T-cell (primary cell): ENCODE measurements around the gene TENM4. TPM values are rescaled to one million over a fixed set of nuclear protein-coding genes. Genes with fewer than 3 reads are reported as not detected.

ENCODE experiments used
- ATAC-seq, 4 experiments: fragments of 200-7000 bp in 3 of 4; fragments of 150-1000 bp in 1 of 4; cut with Tn5 transposase; replicated peaks in 1 of 4; 1 replicate in 3 of 4; 2 replicates in 1 of 4; pipeline ENCODE4 v1.10.0; 2021; ENCODE audit warnings: moderate library complexity in 3 of 4, mild to moderate bottlenecking in 2 of 4, moderate number of reproducible peaks in 1 of 4
- CTCF ChIA-PET, 2 donors: fragments of 300-600 bp; sonication (Branson Sonifier 250); formaldehyde crosslinking; loops; one replicate each; lab custom pipeline; 2022; ENCODE audit warnings: antibody characterized with exemption in 2 of 2; lab: Charles Lee
- POLR2A ChIA-PET, 2 donors: fragments of 300-600 bp; sonication (Branson Sonifier 250); formaldehyde crosslinking; loops; one replicate each; lab custom pipeline; 2022; ENCODE audit warnings: antibody characterized with exemption in 2 of 2; lab: Charles Lee
- DNase-seq, 35 experiments: peaks; one replicate each; pipeline versions ENCODE4 v3.0.0 to v3.0.0-alpha.2; 2013 to 2023
- H3K27ac ChIP-seq: one replicate; pipeline ENCODE4 v1.5.1; 2013; ENCODE audit warnings: low read length
- H3K27me3 ChIP-seq, 2 experiments: replicated peaks in 1 of 2; 1 replicate in 1 of 2; 2 replicates in 1 of 2; pipeline versions ENCODE4 v1.6.1 to v1.7.0; 2013; ENCODE audit warnings: low read length in 1 of 2, mixed read lengths in 1 of 2; ENCODE audit not compliant: control insufficient read depth in 2 of 2, insufficient read depth in 2 of 2; ENCODE audit errors: extremely low read depth in 1 of 2
- H3K36me3 ChIP-seq, 2 donors: 1 replicate in 1 of 2; 2 replicates in 1 of 2; pipeline versions ENCODE4 v1.6.1 to v1.7.0; 2013; ENCODE audit warnings: low read length in 1 of 2; ENCODE audit not compliant: control insufficient read depth in 2 of 2, insufficient read depth in 1 of 2; ENCODE audit errors: extremely low read depth in 1 of 2
- H3K4me1 ChIP-seq, 2 experiments: 1 replicate in 1 of 2; 2 replicates in 1 of 2; pipeline versions ENCODE4 v1.6.1 to v1.7.0; 2013; ENCODE audit warnings: low read length in 2 of 2, mixed read lengths in 1 of 2; ENCODE audit not compliant: insufficient read depth in 2 of 2, control insufficient read depth in 1 of 2; ENCODE audit errors: extremely low read depth in 1 of 2
- H3K4me3 ChIP-seq, 2 donors: 1 replicate in 1 of 2; 2 replicates in 1 of 2; pipeline versions ENCODE4 v1.5.1 to v1.7.0; 2013; ENCODE audit warnings: mild to moderate bottlenecking in 2 of 2, low read length in 1 of 2, moderate library complexity in 1 of 2; ENCODE audit not compliant: control insufficient read depth in 1 of 2; ENCODE audit errors: extremely low read depth in 1 of 2
- H3K9me3 ChIP-seq: 2 replicates; pipeline ENCODE4 v1.7.0; 2013
- H3K27ac Mint-ChIP-seq, 2 donors: one replicate each; pipeline ENCODE4 v1.8.0; 2020 to 2021; ENCODE audit warnings: mild to moderate bottlenecking in 2 of 2, mixed read lengths in 2 of 2
- H3K27me3 Mint-ChIP-seq, 2 donors: one replicate each; pipeline ENCODE4 v1.8.0; 2021 to 2022; ENCODE audit warnings: mixed read lengths in 2 of 2
- H3K36me3 Mint-ChIP-seq: one replicate; pipeline ENCODE4 v1.8.0; 2021; ENCODE audit warnings: mixed read lengths
- H3K4me1 Mint-ChIP-seq, 3 donors: one replicate each; pipeline ENCODE4 v1.8.0; 2020 to 2022; ENCODE audit warnings: mixed read lengths in 3 of 3, mild to moderate bottlenecking in 1 of 3
- H3K4me3 Mint-ChIP-seq, 3 donors: one replicate each; pipeline ENCODE4 v1.8.0; 2020 to 2022; ENCODE audit warnings: mild to moderate bottlenecking in 3 of 3, mixed read lengths in 3 of 3, moderate library complexity in 3 of 3
- H3K9me3 Mint-ChIP-seq, 3 donors: one replicate each; pipeline ENCODE4 v1.8.0; 2020 to 2022; ENCODE audit warnings: mixed read lengths in 3 of 3
- WGBS: methylation state at CpG from one replicate; pipeline ENCODE4 v1.1.5; 2013; ENCODE audit warnings: missing lambda C conversion rate; ENCODE audit not compliant: insufficient coverage; 5-methylcytosine and 5-hydroxymethylcytosine counted together
- total RNA-seq, 35 experiments: library from RNA in 6 of 35; stranded (reverse) in 6 of 35; fragments of 120-200 nt in 1 of 35; gene quantifications; one replicate each; pipeline versions ENCODE4 v1.2.1 to v1.2.4 and lab custom pipeline; 2013 to 2026

TENM4 gene
- total RNA-seq, 5 donors from 2014 or later (not counting 1 experiment from before 2014, with no cell fraction given) = 0.03 to 0.35 (median 0.03) TPM; not detected in 2

- no peaks in the 10 kb centered on the region for H3K27me3 ChIP-seq
- H3K4me1 ChIP-seq = no peaks in the 10 kb centered on the region
- ChIA-PET CTCF (no interaction called here), POLR2A (interaction anchor here in 1 of 2 donors (0.6 kb wide), 1 partner anchor 772 kb away, joined by 3 read pairs; no protein-coding TSS in a partner anchor)
- H3K9me3 Mint-ChIP-seq = no peaks in the 10 kb centered on the region
- DNase-seq (no peak), ATAC-seq (no peak)
- no peak overlapping the region for H3K4me3 ChIP-seq
- H3K36me3 ChIP-seq = no peaks in the 10 kb centered on the region
- no peaks in the 10 kb centered on the region for H3K9me3 ChIP-seq
- H3K27ac ChIP-seq = no peak overlapping the region
- H3K4me1 Mint-ChIP-seq = no peaks in the 10 kb centered on the region
- no peaks in the 10 kb centered on the region for H3K36me3 Mint-ChIP-seq
- no peak overlapping the region for H3K27ac Mint-ChIP-seq
- peaks cover 5 to 9% of the 10 kb centered on the region in 2 donors for H3K27me3 Mint-ChIP-seq
- H3K4me3 Mint-ChIP-seq = no peak overlapping the region
- whole genome bisulfite sequencing = no CpG with 5 or more reads among the region's 1 CpG
Measured at GRCh38 chr11:78825591-78826020, 615.2 kb downstream of the TENM4 start.

- Mint-ChIP-seq H3K4me1 (no peaks in the 10 kb centered on the region), H3K27ac (no peak overlapping the region), H3K36me3 (no peaks in the 10 kb centered on the region), H3K4me3 (no peak overlapping the region), H3K27me3 (peaks cover 2 to 9% of the 10 kb centered on the region in 2 donors), H3K9me3 (no peaks in the 10 kb centered on the region)
- ChIA-PET CTCF (interaction anchor here in 1 of 2 donors (1.3 kb wide), 1 partner anchor 177 kb away, joined by 3 read pairs; no protein-coding TSS in a partner anchor), POLR2A (no interaction called here)
- 71% methylated on average over 5 of the region's 9 CpGs for WGBS
- H3K27ac ChIP-seq = no peak overlapping the region
- no peaks in the 10 kb centered on the region for H3K27me3 ChIP-seq
- no peak overlapping the region for H3K4me3 ChIP-seq
- H3K4me1 ChIP-seq = no peaks in the 10 kb centered on the region
- ATAC-seq (no peak), DNase-seq (no peak)
- H3K9me3 ChIP-seq = no peaks in the 10 kb centered on the region
- no peaks in the 10 kb centered on the region for H3K36me3 ChIP-seq
Measured at GRCh38 chr11:78823588-78823987, 617.2 kb downstream of the TENM4 start.

- 95% methylated on average over 22 of the region's 23 CpGs for WGBS
- Histone ChIP-seq H3K4me1 (no peaks in the 10 kb centered on the region), H3K27ac (no peak overlapping the region), H3K27me3 (no peaks in the 10 kb centered on the region), H3K4me3 (no peak overlapping the region), H3K9me3 (no peaks in the 10 kb centered on the region), H3K36me3 (no peaks in the 10 kb centered on the region)
- Mint-ChIP-seq H3K4me1 (no peaks in the 10 kb centered on the region), H3K9me3 (no peaks in the 10 kb centered on the region), H3K36me3 (no peaks in the 10 kb centered on the region), H3K4me3 (no peak overlapping the region), H3K27ac (no peak overlapping the region), H3K27me3 (peaks cover 0 to 5% of the 10 kb centered on the region in 2 donors)
- DNase-seq = no peak
- CTCF ChIA-PET = interaction anchor here in 1 of 2 donors (1.3 kb wide), 1 partner anchor 177 kb away, joined by 3 read pairs; no protein-coding TSS in a partner anchor
- POLR2A ChIA-PET = no interaction called here
- ATAC-seq = no peak
Measured at GRCh38 chr11:78822931-78823423, 617.9 kb downstream of the TENM4 start.

- H3K27me3 ChIP-seq = no peaks in the 10 kb centered on the region
- ChIA-PET POLR2A (no interaction called here), CTCF (no interaction called here)
- Mint-ChIP-seq H3K9me3 (no peaks in the 10 kb centered on the region), H3K4me1 (no peaks in the 10 kb centered on the region), H3K27ac (no peak overlapping the region), H3K27me3 (peaks cover 0 to 4% of the 10 kb centered on the region in 2 donors), H3K4me3 (no peak overlapping the region), H3K36me3 (no peaks in the 10 kb centered on the region)
- ATAC-seq (no peak), DNase-seq (no peak)
- no peaks in the 10 kb centered on the region for H3K36me3 ChIP-seq
- no peak overlapping the region for H3K4me3 ChIP-seq
- H3K27ac ChIP-seq = no peak overlapping the region
- no peaks in the 10 kb centered on the region for H3K9me3 ChIP-seq
- H3K4me1 ChIP-seq = no peaks in the 10 kb centered on the region
- 66% methylated on average over 3 of the region's 9 CpGs for WGBS
Measured at GRCh38 chr11:78821371-78822306, 619.2 kb downstream of the TENM4 start.

GRCh38 chr11:78820741-78821140, 620.1 kb downstream of the TENM4 start:
- H3K36me3 ChIP-seq = no peaks in the 10 kb centered on the region
- POLR2A ChIA-PET = no interaction called here
- no peaks in the 10 kb centered on the region for H3K4me1 Mint-ChIP-seq
- no peak overlapping the region for H3K27ac ChIP-seq
- no peak for ATAC-seq
- H3K4me1 ChIP-seq = no peaks in the 10 kb centered on the region
- no peaks in the 10 kb centered on the region for H3K36me3 Mint-ChIP-seq
- no peak overlapping the region for H3K4me3 ChIP-seq
- H3K9me3 Mint-ChIP-seq = no peaks in the 10 kb centered on the region
- DNase-seq = no peak
- peaks cover 0 to under 1% of the 10 kb centered on the region in 2 experiments for H3K27me3 ChIP-seq
- H3K27ac Mint-ChIP-seq = no peak overlapping the region
- H3K4me3 Mint-ChIP-seq = no peak overlapping the region
- 100% methylated on average over 1 of the region's 3 CpGs for WGBS
- H3K27me3 Mint-ChIP-seq = peaks cover 0 to 4% of the 10 kb centered on the region in 2 donors
- CTCF ChIA-PET = no interaction called here
- H3K9me3 ChIP-seq = no peaks in the 10 kb centered on the region

GRCh38 chr11:78818201-78818600, 622.6 kb downstream of the TENM4 start:
- no peak overlapping the region for H3K4me3 ChIP-seq

More at GRCh38 chr11:78818201-78818600, 622.6 kb downstream of the TENM4 start:
- ChIA-PET CTCF (no interaction called here), POLR2A (interaction anchor here in 1 of 2 donors (0.6 kb wide), 1 partner anchor 154 kb away, joined by 3 read pairs; no protein-coding TSS in a partner anchor)
- no peak overlapping the region for H3K27ac ChIP-seq
- H3K9me3 ChIP-seq = no peaks in the 10 kb centered on the region
- ATAC-seq (no peak), DNase-seq (no peak)
- Mint-ChIP-seq H3K4me1 (no peaks in the 10 kb centered on the region), H3K27me3 (peaks cover 0 to 14% of the 10 kb centered on the region in 2 donors), H3K9me3 (no peaks in the 10 kb centered on the region), H3K36me3 (no peaks in the 10 kb centered on the region), H3K27ac (no peak overlapping the region), H3K4me3 (no peak overlapping the region)
- no peaks in the 10 kb centered on the region for H3K36me3 ChIP-seq
- 84% methylated on average over 3 of the region's 4 CpGs for WGBS
- peaks cover 0 to 2% of the 10 kb centered on the region in 2 experiments for H3K27me3 ChIP-seq
- no peaks in the 10 kb centered on the region for H3K4me1 ChIP-seq
